SU-DHL-6 (cell line): ENCODE data around the gene NR5A2.

Experiments used
- H2AFZ ChIP-seq: fragments of 200-600 bp; sonication (generic); 2 replicates; pipeline ENCODE4 v1.6.1; 2014; ENCODE audit warnings: low read depth, mild to moderate bottlenecking, moderate library complexity, mixed read lengths, antibody characterized with exemption, low read length; ENCODE audit not compliant: severe bottlenecking
- H3F3A ChIP-seq: fragments of 200-600 bp; shearing (Covaris generic); 2 replicates; pipeline ENCODE4 v1.6.0; 2016; ENCODE audit warnings: antibody characterized with exemption, mild to moderate bottlenecking; ENCODE audit not compliant: insufficient read depth
- H3K27ac ChIP-seq: fragments of 200-600 bp; sonication (generic); 2 replicates; pipeline ENCODE4 v1.5.1; 2016; ENCODE audit warnings: low read depth, mild to moderate bottlenecking, low read length, moderate library complexity, mixed read lengths
- H3K27me3 ChIP-seq: fragments of 200-600 bp; sonication (generic), shearing (Covaris generic); 2 replicates; pipeline ENCODE4 v1.6.0; 2014; ENCODE audit warnings: mild to moderate bottlenecking, low read length
- H3K36me3 ChIP-seq: fragments of 200-600 bp; sonication (generic); 2 replicates; pipeline ENCODE4 v1.6.1; 2014; ENCODE audit warnings: mild to moderate bottlenecking, low read length, mixed read lengths
- H3K4me2 ChIP-seq: fragments of 300-600, 200-600 bp; shearing (Covaris generic), sonication (generic); 2 replicates; pipeline ENCODE4 v1.6.0; 2014; ENCODE audit warnings: low read length, low read depth, mild to moderate bottlenecking; ENCODE audit not compliant: poor library complexity, severe bottlenecking
- H3K4me3 ChIP-seq: fragments of 200-600 bp; sonication (generic); 2 replicates; pipeline ENCODE4 v1.5.1; 2014; ENCODE audit warnings: antibody characterized with exemption, low read length, mild to moderate bottlenecking, mixed read lengths; ENCODE audit not compliant: insufficient read depth, poor library complexity, severe bottlenecking
- H3K79me2 ChIP-seq: fragments of 200-600 bp; sonication (generic); 2 replicates; pipeline ENCODE4 v1.6.1; 2014; ENCODE audit warnings: mild to moderate bottlenecking, low read length, moderate library complexity; ENCODE audit not compliant: insufficient read depth
- H3K9ac ChIP-seq: fragments of 200-600 bp; sonication (generic); 2 replicates; pipeline ENCODE4 v1.7.0; 2014; ENCODE audit warnings: mild to moderate bottlenecking, low read length
- H3K9me2 ChIP-seq: fragments of 200-600 bp; sonication (generic); replicated peaks from 2 replicates; pipeline ENCODE4 v1.6.1; 2014; ENCODE audit warnings: low read length; ENCODE audit not compliant: insufficient read depth
- H3K9me3 ChIP-seq: fragments of 200-600 bp; sonication (generic); 2 replicates; pipeline ENCODE4 v1.6.1; 2014; ENCODE audit warnings: low read length, mixed read lengths; ENCODE audit not compliant: insufficient read depth
- H4K20me1 ChIP-seq: fragments of 200-600 bp; sonication (generic); 2 replicates; pipeline ENCODE4 v1.6.1; 2014; ENCODE audit warnings: low read depth, mild to moderate bottlenecking, antibody characterized with exemption, low read length, moderate library complexity, mixed read lengths
- EZH2phosphoT487 ChIP-seq: fragments of 200-600 bp; sonication (generic), shearing (Covaris generic); conservative IDR thresholded peaks from 2 replicates; pipeline ENCODE4 v1.6.1; 2018; ENCODE audit warnings: mild to moderate bottlenecking, antibody characterized with exemption, low read length, moderate library complexity, mixed read lengths
- TF ChIP-seq, protein P1 (sequence below): fragments of 200-600 bp; sonication (generic); IDR thresholded peaks from one replicate; pipeline ENCODE4 v1.5.1; 2017; ENCODE audit warnings: antibody characterized with exemption, mild to moderate bottlenecking, low read length, moderate library complexity; ENCODE audit not compliant: insufficient read depth, poor library complexity, severe bottlenecking

NR5A2 gene

GRCh38 chr1:199981584-199981983, 45.9 kb upstream of the NR5A2 start:
- no peak overlapping the region for H2AFZ ChIP-seq
- TF ChIP-seq EZH2phosphoT487 = no peak
- TF ChIP-seq, protein P1, sequence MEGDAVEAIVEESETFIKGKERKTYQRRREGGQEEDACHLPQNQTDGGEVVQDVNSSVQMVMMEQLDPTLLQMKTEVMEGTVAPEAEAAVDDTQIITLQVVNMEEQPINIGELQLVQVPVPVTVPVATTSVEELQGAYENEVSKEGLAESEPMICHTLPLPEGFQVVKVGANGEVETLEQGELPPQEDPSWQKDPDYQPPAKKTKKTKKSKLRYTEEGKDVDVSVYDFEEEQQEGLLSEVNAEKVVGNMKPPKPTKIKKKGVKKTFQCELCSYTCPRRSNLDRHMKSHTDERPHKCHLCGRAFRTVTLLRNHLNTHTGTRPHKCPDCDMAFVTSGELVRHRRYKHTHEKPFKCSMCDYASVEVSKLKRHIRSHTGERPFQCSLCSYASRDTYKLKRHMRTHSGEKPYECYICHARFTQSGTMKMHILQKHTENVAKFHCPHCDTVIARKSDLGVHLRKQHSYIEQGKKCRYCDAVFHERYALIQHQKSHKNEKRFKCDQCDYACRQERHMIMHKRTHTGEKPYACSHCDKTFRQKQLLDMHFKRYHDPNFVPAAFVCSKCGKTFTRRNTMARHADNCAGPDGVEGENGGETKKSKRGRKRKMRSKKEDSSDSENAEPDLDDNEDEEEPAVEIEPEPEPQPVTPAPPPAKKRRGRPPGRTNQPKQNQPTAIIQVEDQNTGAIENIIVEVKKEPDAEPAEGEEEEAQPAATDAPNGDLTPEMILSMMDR = no peak
- no peaks in the 10 kb centered on the region for H3K9me3 ChIP-seq
- H4K20me1 ChIP-seq = no peaks in the 10 kb centered on the region
- H3K36me3 ChIP-seq = no peaks in the 10 kb centered on the region
- H3K9ac ChIP-seq = no peak overlapping the region
- H3K27me3 ChIP-seq = no peaks in the 10 kb centered on the region
- H3K27ac ChIP-seq = no peak overlapping the region
- H3K79me2 ChIP-seq = no peaks in the 10 kb centered on the region
- peaks cover 14% of the 10 kb centered on the region for H3F3A ChIP-seq
- H3K9me2 ChIP-seq = no peaks in the 10 kb centered on the region
- H3K4me3 ChIP-seq = no peak overlapping the region
- no peak overlapping the region for H3K4me2 ChIP-seq

DNA sequence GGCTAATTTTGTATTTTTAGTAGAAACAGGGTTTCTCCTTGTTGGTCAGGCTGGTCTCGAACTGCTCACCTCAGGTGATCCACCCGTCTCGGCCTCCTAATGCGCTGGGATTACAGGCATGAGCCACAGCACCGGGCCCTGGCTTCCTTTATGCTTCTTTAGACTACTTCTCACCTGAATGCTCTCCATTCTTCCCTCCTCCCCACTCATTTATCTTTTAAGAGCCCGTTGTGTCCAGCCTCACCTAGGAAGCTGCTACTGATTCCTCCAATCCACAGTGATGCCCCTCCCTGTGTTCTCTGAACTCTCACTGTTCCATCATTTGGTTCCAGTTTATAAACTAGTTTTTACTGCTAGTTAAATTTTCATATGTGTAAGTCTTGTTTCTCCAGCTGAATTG, 44.9 kb upstream of the NR5A2 start:
- Histone ChIP-seq H3K4me3 (no peak overlapping the region), H3K27me3 (no peaks in the 10 kb centered on the region), H3K4me2 (no peak overlapping the region), H3K9ac (no peak overlapping the region), H3K27ac (no peak overlapping the region), H3K9me2 (no peaks in the 10 kb centered on the region), H3F3A (peaks cover 14% of the 10 kb centered on the region), H3K9me3 (no peaks in the 10 kb centered on the region), H3K36me3 (no peaks in the 10 kb centered on the region), H4K20me1 (no peaks in the 10 kb centered on the region), H2AFZ (no peak overlapping the region), H3K79me2 (no peaks in the 10 kb centered on the region)
- TF ChIP-seq EZH2phosphoT487 = no peak
- TF ChIP-seq, protein P1 = no peak

GRCh38 chr1:199983531-199983930, 44.0 kb upstream of the NR5A2 start:
- TF ChIP-seq EZH2phosphoT487 = no peak
- H3K4me3 ChIP-seq = no peak overlapping the region
- no peaks in the 10 kb centered on the region for H3K9me2 ChIP-seq
- no peaks in the 10 kb centered on the region for H4K20me1 ChIP-seq
- H3K9me3 ChIP-seq = no peaks in the 10 kb centered on the region
- H3K79me2 ChIP-seq = no peaks in the 10 kb centered on the region
- H3F3A ChIP-seq = peaks cover 9% of the 10 kb centered on the region
- H3K27me3 ChIP-seq = no peaks in the 10 kb centered on the region
- no peak overlapping the region for H2AFZ ChIP-seq
- H3K4me2 ChIP-seq = no peak overlapping the region
- no peaks in the 10 kb centered on the region for H3K36me3 ChIP-seq
- no peak overlapping the region for H3K9ac ChIP-seq
- no peak overlapping the region for H3K27ac ChIP-seq

DNA sequence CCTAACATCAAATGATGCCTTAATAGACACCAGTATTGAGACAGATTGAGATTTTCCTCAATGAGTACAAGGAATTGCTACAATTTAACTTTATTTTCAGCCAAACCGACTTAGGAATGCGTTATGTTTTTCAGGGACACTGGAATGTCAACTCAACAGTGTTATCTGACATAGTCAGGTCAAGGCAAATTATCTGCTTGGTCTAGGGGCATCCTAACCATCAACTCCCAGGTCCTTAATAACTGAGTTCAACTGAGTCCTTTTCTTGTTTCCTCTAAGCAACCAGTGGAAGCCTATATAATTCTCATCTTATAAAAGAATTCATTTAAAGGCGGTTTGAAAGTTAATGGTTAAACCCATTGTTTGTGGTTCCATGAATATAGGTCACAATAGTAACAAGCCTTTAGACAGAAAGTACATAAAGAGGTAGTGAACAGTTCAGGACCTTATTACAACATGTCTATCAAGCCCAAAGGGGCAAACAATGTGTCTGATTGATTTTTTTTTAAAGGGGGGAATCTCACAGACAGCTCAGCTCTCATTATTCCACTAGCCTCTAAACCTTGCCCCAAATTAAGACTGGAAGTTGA, 32.3 kb upstream of the NR5A2 start:
- no peak overlapping the region for H2AFZ ChIP-seq
- no peaks in the 10 kb centered on the region for H3K9me3 ChIP-seq
- H3K79me2 ChIP-seq = no peaks in the 10 kb centered on the region
- no peak overlapping the region for H3K9ac ChIP-seq
- TF ChIP-seq, protein P1 = no peak
- TF ChIP-seq EZH2phosphoT487 = no peak
- H3K36me3 ChIP-seq = no peaks in the 10 kb centered on the region
- H3K27me3 ChIP-seq = no peaks in the 10 kb centered on the region
- no peaks in the 10 kb centered on the region for H3K9me2 ChIP-seq
- H4K20me1 ChIP-seq = no peaks in the 10 kb centered on the region
- no peak overlapping the region for H3K4me2 ChIP-seq
- H3F3A ChIP-seq = no peaks in the 10 kb centered on the region
- H3K27ac ChIP-seq = no peak overlapping the region
- H3K4me3 ChIP-seq = no peak overlapping the region
